HEK293 (cell line): ENCODE results near the gene CCDC17.
A peak's percentile ranks its signal among the peaks of the same experiment; 100 is the strongest.

ENCODE experiments used
- CTCF ChIA-PET: fragments of 350-600 bp; formaldehyde crosslinking; extraction: SDS; loops from one replicate; lab custom pipeline; 2021; ENCODE audit warnings: antibody characterized with exemption; lab: Yijun Ruan, JAX
- POLR2A ChIA-PET: fragments of 300-600 bp; formaldehyde crosslinking; extraction: SDS; loops from one replicate; lab custom pipeline; 2020; ENCODE audit warnings: antibody characterized with exemption, inconsistent platforms; lab: Yijun Ruan, JAX
- H3K27ac ChIP-seq: fragments of 200-500 bp; sonication (Bioruptor generic); 2 replicates; pipeline ENCODE4 v1.5.1; 2014; ENCODE audit warnings: low read depth, low read length, control low read depth, inconsistent platforms; ENCODE audit errors: extremely low read depth
- H3K36me3 ChIP-seq, 2 experiments: fragments of 200-500 bp in 1 of 2; sonication (Bioruptor generic) in 1 of 2; 1 replicate in 1 of 2; 2 replicates in 1 of 2; pipeline ENCODE4 v1.5.1; 2014 to 2017; ENCODE audit warnings: inconsistent platforms in 2 of 2, low read length in 2 of 2; ENCODE audit not compliant: control insufficient read depth in 2 of 2, insufficient read depth in 1 of 2
- H3K4me1 ChIP-seq: fragments of 200-500 bp; sonication (Bioruptor generic); 2 replicates; pipeline ENCODE4 v1.5.1; 2014; ENCODE audit warnings: mild to moderate bottlenecking, low read length, inconsistent platforms; ENCODE audit not compliant: control insufficient read depth, insufficient read depth
- H3K4me3 ChIP-seq: 2 replicates; pipeline ENCODE4 v1.5.1; 2011; ENCODE audit warnings: low read depth, mild to moderate bottlenecking, control low read depth, low read length, moderate library complexity
- H3K9me3 ChIP-seq: fragments of 200-500 bp; sonication (Bioruptor generic); 2 replicates; pipeline ENCODE4 v1.5.1; 2014; ENCODE audit warnings: low read depth, low read length, inconsistent platforms; ENCODE audit not compliant: control insufficient read depth, insufficient read depth
- GLI4 ChIP-seq: fragments of 450-650 bp; formaldehyde crosslinking; IDR thresholded peaks from 2 replicates; pipeline ENCODE4 v1.5.1; 2016; ENCODE audit warnings: missing biosample characterization, missing genetic modification characterization
- HOXD13 ChIP-seq: sonication (generic); formaldehyde crosslinking; IDR thresholded peaks from 2 replicates; pipeline ENCODE4 v1.8.0; 2022; ENCODE audit warnings: missing genetic modification reagents, borderline replicate concordance
- IKZF3 ChIP-seq: fragments of 450-650 bp; IDR thresholded peaks from 2 replicates; pipeline ENCODE4 v1.5.0; 2018; ENCODE audit warnings: missing biosample characterization, mild to moderate bottlenecking, missing genetic modification characterization, moderate library complexity
- MEIS1 ChIP-seq: sonication (generic); formaldehyde crosslinking; IDR thresholded peaks from 2 replicates; pipeline ENCODE4 v1.8.1; 2022; ENCODE audit warnings: missing genetic modification reagents, mild to moderate bottlenecking, borderline replicate concordance
- PRDM1 ChIP-seq: fragments of 450-650 bp; formaldehyde crosslinking; IDR thresholded peaks from 2 replicates; pipeline ENCODE4; 2016; ENCODE audit warnings: missing biosample characterization, missing genetic modification characterization
- PRDM2 ChIP-seq: fragments of 450-650 bp; formaldehyde crosslinking; IDR thresholded peaks from 2 replicates; pipeline ENCODE4 v1.5.1; 2016; ENCODE audit warnings: missing biosample characterization, missing genetic modification characterization, borderline replicate concordance
- RBAK ChIP-seq: fragments of 450-650 bp; formaldehyde crosslinking; IDR thresholded peaks from 2 replicates; pipeline ENCODE4 v1.5.1; 2016; ENCODE audit warnings: missing biosample characterization, missing genetic modification characterization
- SP2 ChIP-seq: fragments of 450-650 bp; formaldehyde crosslinking; IDR thresholded peaks from 2 replicates; pipeline ENCODE4 v1.5.1; 2016; ENCODE audit warnings: missing biosample characterization, missing genetic modification characterization
- TRIM28 ChIP-seq: IDR thresholded peaks from 2 replicates; pipeline ENCODE4 v1.6.1; 2011; ENCODE audit warnings: low read length, control low read depth, borderline replicate concordance
- ZNF132 ChIP-seq: fragments of 450-650 bp; formaldehyde crosslinking; IDR thresholded peaks from 2 replicates; pipeline ENCODE4 v1.5.1; 2017; ENCODE audit warnings: missing biosample characterization, missing genetic modification characterization, borderline replicate concordance
- ZNF138 ChIP-seq: fragments of 450-650 bp; formaldehyde crosslinking; IDR thresholded peaks from 2 replicates; pipeline ENCODE4 v1.5.1; 2016; ENCODE audit warnings: missing biosample characterization, missing genetic modification characterization, borderline replicate concordance
- ZNF174 ChIP-seq: fragments of 450-650 bp; formaldehyde crosslinking; IDR thresholded peaks from 2 replicates; pipeline ENCODE4 v1.5.0; 2017; ENCODE audit warnings: missing biosample characterization, mild to moderate bottlenecking, missing genetic modification characterization
- ZNF37A ChIP-seq: fragments of 450-650 bp; IDR thresholded peaks from 2 replicates; pipeline ENCODE4 v1.5.1; 2018; ENCODE audit warnings: missing biosample characterization, missing genetic modification characterization
- ZNF48 ChIP-seq: fragments of 450-650 bp; formaldehyde crosslinking; IDR thresholded peaks from 2 replicates; pipeline ENCODE4 v1.5.1; 2016; ENCODE audit warnings: missing biosample characterization, missing genetic modification characterization
- ZNF514 ChIP-seq: fragments of 450-650 bp; formaldehyde crosslinking; IDR thresholded peaks from 2 replicates; pipeline ENCODE4 v1.5.1; 2016; ENCODE audit warnings: missing biosample characterization, missing genetic modification characterization
- ZNF529 ChIP-seq: fragments of 450-650 bp; formaldehyde crosslinking; IDR thresholded peaks from 2 replicates; pipeline ENCODE4 v1.5.1; 2017; ENCODE audit warnings: missing genetic modification characterization, missing biosample characterization; ENCODE audit not compliant: insufficient replicate concordance
- ZNF571 ChIP-seq: fragments of 450-650 bp; formaldehyde crosslinking; IDR thresholded peaks from 2 replicates; pipeline ENCODE4 v1.5.0; 2017; ENCODE audit warnings: missing biosample characterization, missing genetic modification characterization
- ZNF621 ChIP-seq: fragments of 450-650 bp; formaldehyde crosslinking; IDR thresholded peaks from 2 replicates; pipeline ENCODE4 v1.5.1; 2017; ENCODE audit warnings: missing biosample characterization, missing genetic modification characterization
- TF ChIP-seq, protein P1 (sequence below): fragments of 450-650 bp; formaldehyde crosslinking; IDR thresholded peaks from 2 replicates; pipeline ENCODE4 v1.5.1; 2016; ENCODE audit warnings: missing biosample characterization, missing genetic modification characterization

Gene CCDC17

GRCh38 chr1:45644661-45645060 lies 20.8 kb upstream of the CCDC17 start:
- ChIA-PET POLR2A (interaction anchor here (0.5 to 1.0 kb wide), 2 partner anchors 35 to 42 kb away, joined by 3 read pairs; partner anchors contain the start of gene GPBP1L1), CTCF (interaction anchor here (0.6 to 2.2 kb wide), 6 partner anchors 10 to 233 kb away, joined by 3 to 7 read pairs (median 4); no protein-coding TSS in a partner anchor)
- Histone ChIP-seq H3K9me3 (no peaks in the 10 kb centered on the region), H3K27ac (no peak overlapping the region), H3K36me3 (peaks cover 11 to 67% of the 10 kb centered on the region in 2 experiments), H3K4me3 (no peak overlapping the region), H3K4me1 (no peaks in the 10 kb centered on the region)
- no peak for TF ChIP-seq ZNF571 (tag by site-specific recombination)
- TF ChIP-seq ZNF514: no peak
- no peak for TF ChIP-seq ZNF621 (tag by site-specific recombination)
- no peak for TF ChIP-seq ZNF132 (tag by site-specific recombination)

GRCh38 chr1:45643978-45644377 lies 20.1 kb upstream of the CCDC17 start:
- Histone ChIP-seq H3K4me3 (no peak overlapping the region), H3K27ac (no peak overlapping the region), H3K4me1 (no peaks in the 10 kb centered on the region), H3K36me3 (peaks cover 18 to 69% of the 10 kb centered on the region in 2 experiments), H3K9me3 (no peaks in the 10 kb centered on the region)
- TF ChIP-seq GLI4 (tag by site-specific recombination) (no peak), ZNF138 (tag by site-specific recombination) (no peak), ZNF529 (no peak)
- TF ChIP-seq, all 188 proteins: peak for 0
- CTCF ChIA-PET: interaction anchor here (0.7 to 2.2 kb wide), 5 partner anchors 9 to 234 kb away, joined by 3 to 7 read pairs (median 3); no protein-coding TSS in a partner anchor
- POLR2A ChIA-PET: no interaction called here

- POLR2A ChIA-PET: no interaction called here
- Histone ChIP-seq H3K4me3 (no peak overlapping the region), H3K4me1 (no peaks in the 10 kb centered on the region), H3K27ac (no peak overlapping the region), H3K36me3 (peaks cover 24 to 72% of the 10 kb centered on the region in 2 experiments), H3K9me3 (no peaks in the 10 kb centered on the region)
- TF ChIP-seq, protein P1, sequence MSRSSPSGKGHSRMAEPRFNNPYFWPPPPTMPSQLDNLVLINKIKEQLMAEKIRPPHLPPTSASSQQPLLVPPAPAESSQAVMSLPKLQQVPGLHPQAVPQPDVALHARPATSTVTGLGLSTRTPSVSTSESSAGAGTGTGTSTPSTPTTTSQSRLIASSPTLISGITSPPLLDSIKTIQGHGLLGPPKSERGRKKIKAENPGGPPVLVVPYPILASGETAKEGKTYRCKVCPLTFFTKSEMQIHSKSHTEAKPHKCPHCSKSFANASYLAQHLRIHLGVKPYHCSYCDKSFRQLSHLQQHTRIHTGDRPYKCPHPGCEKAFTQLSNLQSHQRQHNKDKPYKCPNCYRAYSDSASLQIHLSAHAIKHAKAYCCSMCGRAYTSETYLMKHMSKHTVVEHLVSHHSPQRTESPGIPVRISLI: 0 out of 2 replicates have a peak, but pooled peaks have one; percentile 31
- TF ChIP-seq PRDM2 (tag by site-specific recombination): no peak
- CTCF ChIA-PET: interaction anchor here (0.6 to 1.5 kb wide), 3 partner anchors 10 to 211 kb away, joined by 3 read pairs; no protein-coding TSS in a partner anchor
Measured at GRCh38 chr1:45643321-45643720, 19.5 kb upstream of the CCDC17 start.

DNA sequence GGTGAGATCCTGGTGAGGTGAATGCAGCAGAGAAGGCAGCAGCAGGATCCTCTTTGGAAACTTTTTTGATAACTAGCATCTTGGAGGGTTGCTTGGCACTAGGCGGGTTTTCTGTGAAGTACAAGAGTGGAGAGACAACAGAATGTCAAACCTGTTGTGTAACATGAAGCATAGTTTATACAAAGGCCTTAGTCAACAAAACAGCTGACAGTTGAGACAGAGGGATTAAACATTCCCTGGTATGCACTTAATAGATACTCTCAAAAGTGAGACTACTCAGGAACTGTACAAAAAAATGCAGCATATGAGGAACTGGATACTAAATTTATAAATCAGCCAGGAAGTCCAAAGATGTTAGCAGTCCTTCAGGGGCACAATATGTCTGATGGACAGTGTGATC lies 16.4 kb upstream of the CCDC17 start:
- POLR2A ChIA-PET: no interaction called here
- H3K27ac ChIP-seq: no peak overlapping the region
- no peaks in the 10 kb centered on the region for H3K4me1 ChIP-seq
- H3K36me3 ChIP-seq: peaks cover 34 to 81% of the 10 kb centered on the region in 2 experiments
- H3K4me3 ChIP-seq: no peak overlapping the region
- H3K9me3 ChIP-seq: no peaks in the 10 kb centered on the region
- CTCF ChIA-PET: no interaction called here
- TF ChIP-seq ZNF37A (tag by site-specific recombination) (no peak), IKZF3 (tag by site-specific recombination) (no peak), ZNF174 (no peak), SP2 (tag by site-specific recombination) (no peak), RBAK (no peak), HOXD13 (no peak), MEIS1 (CRISPR knock-in tag) (no peak), PRDM1 (no peak), ZNF48 (tag by site-specific recombination) (no peak), TRIM28 (no peak)
